Esophagus squamous epithelium (tissue), 4 donors: ENCODE measurements around the gene CDK12.
"Not testable (repeated sequence)": the region's sequence is repeated elsewhere in the genome, so short reads cannot be mapped to it uniquely, and the experiment has no call there.

Source experiments
- POLR2A ChIP-seq, 4 donors: fragments of 450-650 bp; IDR thresholded peaks; one replicate each; pipeline ENCODE4 v1.6.1; 2017; ENCODE audit warnings: antibody characterized with exemption in 4 of 4, mild to moderate bottlenecking in 4 of 4, moderate library complexity in 3 of 4
- TF ChIP-seq, protein P1 (sequence below), 6 experiments: fragments of 450-650 bp in 4 of 6; fragments of 200-600 bp in 2 of 6; sonication (generic) in 2 of 6; IDR thresholded peaks; one replicate each; pipeline ENCODE4 v1.5.1; 2016 to 2019; ENCODE audit warnings: antibody characterized with exemption in 6 of 6, mild to moderate bottlenecking in 4 of 6, moderate library complexity in 4 of 6

GRCh38 chr17:39537364-39537763 is 76.1 kb downstream of the CDK12 start:
- TF ChIP-seq POLR2A (IDR thresholded peaks at IDR 0.05): not testable (repeated sequence)
- TF ChIP-seq, protein P1, sequence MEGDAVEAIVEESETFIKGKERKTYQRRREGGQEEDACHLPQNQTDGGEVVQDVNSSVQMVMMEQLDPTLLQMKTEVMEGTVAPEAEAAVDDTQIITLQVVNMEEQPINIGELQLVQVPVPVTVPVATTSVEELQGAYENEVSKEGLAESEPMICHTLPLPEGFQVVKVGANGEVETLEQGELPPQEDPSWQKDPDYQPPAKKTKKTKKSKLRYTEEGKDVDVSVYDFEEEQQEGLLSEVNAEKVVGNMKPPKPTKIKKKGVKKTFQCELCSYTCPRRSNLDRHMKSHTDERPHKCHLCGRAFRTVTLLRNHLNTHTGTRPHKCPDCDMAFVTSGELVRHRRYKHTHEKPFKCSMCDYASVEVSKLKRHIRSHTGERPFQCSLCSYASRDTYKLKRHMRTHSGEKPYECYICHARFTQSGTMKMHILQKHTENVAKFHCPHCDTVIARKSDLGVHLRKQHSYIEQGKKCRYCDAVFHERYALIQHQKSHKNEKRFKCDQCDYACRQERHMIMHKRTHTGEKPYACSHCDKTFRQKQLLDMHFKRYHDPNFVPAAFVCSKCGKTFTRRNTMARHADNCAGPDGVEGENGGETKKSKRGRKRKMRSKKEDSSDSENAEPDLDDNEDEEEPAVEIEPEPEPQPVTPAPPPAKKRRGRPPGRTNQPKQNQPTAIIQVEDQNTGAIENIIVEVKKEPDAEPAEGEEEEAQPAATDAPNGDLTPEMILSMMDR (IDR thresholded peaks at IDR 0.05): not testable (repeated sequence)
